Measurements from ENCODE around the gene GPRC5A. TPM values are rescaled to one million over a fixed set of nuclear protein-coding genes. Genes with fewer than 3 reads are reported as not detected.

Gene GPRC5A
- total RNA-seq, 1 donor from 2014 or later = 3.2 TPM

- no peak for DNase-seq
Observed at GRCh38 chr12:12941450-12942350, 50.3 kb downstream of the GPRC5A start.

DNA sequence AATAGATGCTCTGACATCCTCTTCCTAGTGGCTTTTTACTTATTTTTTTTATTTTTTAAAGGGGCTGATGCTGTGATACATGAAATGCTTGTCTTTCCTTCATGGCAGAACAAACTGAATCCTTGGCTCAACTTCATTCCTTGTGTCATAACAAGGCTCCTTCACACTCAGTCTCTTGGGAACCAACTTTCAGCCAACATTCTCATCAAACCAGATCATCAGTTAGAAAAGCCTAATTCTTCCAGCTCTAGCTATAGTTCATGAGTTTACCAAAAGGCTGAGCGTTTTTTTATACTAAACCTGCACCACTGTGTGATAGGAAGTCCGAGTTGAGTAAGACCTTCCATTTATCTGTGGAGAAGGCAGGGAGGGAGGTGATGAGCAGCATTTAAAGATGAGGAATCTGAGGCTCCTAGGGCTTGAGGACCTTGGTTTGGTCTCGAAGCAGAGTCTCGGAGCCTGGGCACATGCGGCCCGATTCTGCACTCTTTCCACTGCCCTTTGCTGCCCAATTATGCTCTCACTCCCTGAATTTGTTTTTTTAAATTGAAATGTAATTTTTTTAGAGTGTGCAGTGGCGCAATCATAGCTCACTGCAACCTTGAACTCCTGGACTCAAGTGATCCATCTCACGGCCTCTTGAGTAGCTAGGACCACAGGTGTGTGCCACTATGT is 52.4 kb downstream of the GPRC5A start:
- DNase-seq = no peak

GRCh38 chr12:12945591-12945990 is 54.2 kb downstream of the GPRC5A start:
- DNase-seq = no peak

DNA sequence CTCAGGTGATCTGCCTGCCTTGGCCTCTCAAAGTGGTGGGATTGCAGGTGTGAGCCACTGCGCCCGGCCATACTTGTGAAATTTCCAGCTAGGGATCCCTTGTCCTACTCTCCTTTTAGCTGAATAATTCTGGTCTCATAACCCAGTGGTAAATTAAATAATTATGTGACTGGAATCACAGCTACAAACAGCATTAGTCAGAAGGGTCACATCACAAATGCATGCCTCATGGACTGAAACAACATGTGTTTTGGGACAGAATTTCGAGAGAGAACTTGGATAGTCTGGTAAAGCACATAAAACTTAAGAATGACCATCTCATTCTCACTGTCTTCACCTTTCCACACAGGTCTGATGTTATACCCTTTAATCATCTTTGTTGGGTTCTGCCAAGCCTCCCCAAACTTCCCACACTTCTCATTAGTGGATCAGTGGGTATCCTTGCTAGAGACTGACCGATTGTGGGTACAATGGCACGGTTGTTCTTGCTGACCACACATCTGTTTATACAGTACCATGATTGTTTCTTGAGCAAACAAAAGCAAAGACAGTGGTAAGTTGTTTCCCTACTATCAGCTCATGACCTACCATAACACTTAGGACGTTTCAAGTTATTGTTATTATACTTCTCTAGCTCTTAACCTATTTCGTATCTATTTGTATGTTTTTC is 55.5 kb downstream of the GPRC5A start:
- DNase-seq = no peak

GRCh38 chr12:12947902-12948301 is 56.5 kb downstream of the GPRC5A start:
- no peak for DNase-seq

- DNase-seq = no peak
Observed at GRCh38 chr12:12951504-12951903, 60.1 kb downstream of the GPRC5A start.

- DNase-seq = no peak
Observed at GRCh38 chr12:12952036-12952435, 60.7 kb downstream of the GPRC5A start, which contains the start of gene GPRC5D. TSS of gene GPRC5D (minus strand) at chr12:12952170. CDS start at chr12:12950384, 1,786 bp downstream.

- DNase-seq = peak; percentile 11
Observed at GRCh38 chr12:12954356-12954755, 63.0 kb downstream of the GPRC5A start.

GRCh38 chr12:12954878-12955625 is 63.7 kb downstream of the GPRC5A start:
- no peak for DNase-seq

- no peak for DNase-seq
Observed at GRCh38 chr12:12958886-12959285, 67.5 kb downstream of the GPRC5A start.

DNA sequence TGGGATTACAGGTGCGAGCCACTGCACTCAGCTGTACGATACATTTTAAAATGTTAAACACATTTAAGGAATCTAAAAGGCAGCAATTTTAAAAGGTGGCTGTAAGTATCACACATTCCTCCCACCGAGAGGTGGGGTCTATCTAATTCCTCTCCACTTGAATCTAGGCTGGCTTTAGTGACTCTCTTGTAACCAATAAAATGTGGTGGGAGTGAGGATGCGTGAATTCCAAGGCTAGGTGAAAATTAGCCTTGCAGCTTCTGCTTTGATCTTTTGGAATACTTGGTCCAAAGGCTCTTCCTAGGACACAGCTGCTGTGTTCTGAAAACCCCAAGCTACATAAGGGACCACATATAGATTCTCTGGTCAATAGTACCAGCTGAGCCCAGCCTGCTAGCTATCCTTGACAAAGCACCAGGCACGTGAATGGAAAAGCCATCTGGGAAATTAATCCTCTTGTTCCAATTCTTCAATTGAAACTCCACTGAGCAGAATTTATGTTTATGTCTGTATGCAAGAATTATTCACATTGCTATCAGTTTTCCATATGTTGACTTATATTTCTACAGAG is 69.4 kb downstream of the GPRC5A start:
- no peak for DNase-seq

GRCh38 chr12:12964255-12964654 is 72.9 kb downstream of the GPRC5A start:
- DNase-seq = no peak

GRCh38 chr12:12965836-12966235 is 74.5 kb downstream of the GPRC5A start:
- no peak for DNase-seq

Other genes starting within 250 kb of the GPRC5A start
- gene GPR19, start 195.4 kb upstream of the GPRC5A start, total RNA-seq = 0.17 and 0.84 TPM in 2 replicates
- gene CDKN1B, start 174.2 kb upstream of the GPRC5A start, total RNA-seq = 67.7 and 75.4 TPM in 2 replicates
- 35.6 and 63.8 TPM in 2 replicates for gene APOLD1, start 105.9 kb upstream of the GPRC5A start, total RNA-seq
- gene DDX47, start 78.2 kb upstream of the GPRC5A start, total RNA-seq = 83.0 and 87.7 TPM in 2 replicates
- 0.17 TPM in 1 of 2 replicates, not detected in the other for gene GPRC5D, start 60.6 kb downstream of the GPRC5A start, total RNA-seq
- gene HEBP1, start 108.7 kb downstream of the GPRC5A start, total RNA-seq = 23.3 and 34.7 TPM in 2 replicates
- gene FAM234B, start 152.8 kb downstream of the GPRC5A start, total RNA-seq = 12.2 and 13.3 TPM in 2 replicates
- gene GSG1, start 212.1 kb downstream of the GPRC5A start, total RNA-seq = not detected in 2 replicates

Measured in dermis blood vessel endothelial cell (primary cell).